K562 (cell line): ENCODE measurements around the gene KSR2. TPM values are rescaled to one million over a fixed set of nuclear protein-coding genes. Genes with fewer than 3 reads are reported as not detected.

Source experiments
- ATAC-seq: fragments of 200-7000 bp; cut with Tn5 transposase; 3 replicates; pipeline ENCODE4 v1.9.1; 2020; ENCODE audit warnings: moderate library complexity
- BruUV-seq: library from RNA; stranded (reverse); fragments of 400-500 nt; replicated peaks from 2 replicates; lab custom pipeline; 2021; lab: Mats Ljungman, UMichigan
- CTCF ChIA-PET: fragments of 300-600 bp; formaldehyde crosslinking; extraction: SDS; loops from one replicate; lab custom pipeline; 2021; ENCODE audit warnings: low intra/inter-chr PET ratio; lab: Yijun Ruan, JAX
- POLR2A ChIA-PET: fragments of 300-600, 350-650 bp; sonication (Branson Sonifier 250); formaldehyde crosslinking; extraction: SDS; loops from one replicate; lab custom pipeline; 2021; ENCODE audit warnings: antibody characterized with exemption, inconsistent platforms; lab: Yijun Ruan, JAX
- DNase-seq, 4 experiments: peaks; one replicate each; pipeline versions ENCODE4 v3.0.0 to v3.0.0-alpha.2; 2011 to 2018; ENCODE audit warnings: low spot score in 3 of 4, mixed read lengths in 3 of 4; ENCODE audit errors: extremely low read depth in 1 of 4
- FAIRE-seq: peaks from 2 replicates; lab custom pipeline; 2011; peaks lifted over from hg19 to GRCh38; lab: Jason Lieb, UNC
- H2AFZ ChIP-seq: 2 replicates; pipeline ENCODE4 v1.6.0; 2011; ENCODE audit warnings: low read depth, low read length, control low read depth, inconsistent platforms
- H3K27ac ChIP-seq: fragments of 200-600 bp; 3 replicates; pipeline ENCODE4 v1.8.0; 2011; ENCODE audit warnings: low read depth, mild to moderate bottlenecking, control low read depth, inconsistent platforms, low read length, moderate library complexity, mixed read lengths; ENCODE audit errors: extremely low read depth
- H3K27me3 ChIP-seq, 2 experiments: fragments of 300-600 bp in 1 of 2; 2 replicates in 1 of 2; 3 replicates in 1 of 2; pipeline versions ENCODE4 v1.6.0 to v1.8.0; 2011; ENCODE audit warnings: inconsistent platforms in 2 of 2, low read length in 2 of 2, mild to moderate bottlenecking in 1 of 2, mixed read lengths in 1 of 2, moderate library complexity in 1 of 2; ENCODE audit not compliant: control insufficient read depth in 2 of 2, insufficient read depth in 2 of 2
- H3K36me3 ChIP-seq: fragments of 300-600 bp; 3 replicates; pipeline ENCODE4 v1.8.0; 2011; ENCODE audit warnings: mild to moderate bottlenecking, low read length, inconsistent platforms; ENCODE audit not compliant: control insufficient read depth, insufficient read depth
- H3K4me1 ChIP-seq, 2 experiments: fragments of 200-600 bp in 1 of 2; replicated peaks in 1 of 2; 2 replicates in 1 of 2; 3 replicates in 1 of 2; pipeline versions ENCODE4 v1.5.1 to v1.8.0; 2011; ENCODE audit warnings: inconsistent platforms in 2 of 2, low read length in 2 of 2, mild to moderate bottlenecking in 1 of 2, mixed read lengths in 1 of 2, moderate library complexity in 1 of 2; ENCODE audit not compliant: control insufficient read depth in 2 of 2, insufficient read depth in 2 of 2
- H3K4me2 ChIP-seq: 2 replicates; pipeline ENCODE4 v1.6.1; 2011; ENCODE audit warnings: low read length, control low read depth, inconsistent platforms, mixed read lengths; ENCODE audit not compliant: insufficient read depth
- H3K4me3 ChIP-seq: fragments of 200-600 bp; sonication (generic), shearing (Covaris generic); 2 replicates; pipeline ENCODE4 v1.5.1; 2016; ENCODE audit warnings: control low read depth, inconsistent platforms
- H3K79me2 ChIP-seq: fragments of 200-600 bp; 3 replicates; pipeline ENCODE4 v1.8.0; 2011; ENCODE audit warnings: low read length, inconsistent platforms; ENCODE audit not compliant: control insufficient read depth, insufficient read depth
- H3K9ac ChIP-seq, 2 experiments: 2 replicates each; pipeline versions ENCODE4 v1.6.0 to v1.6.1; 2011; ENCODE audit warnings: low read depth in 2 of 2, low read length in 2 of 2, control low read depth in 1 of 2, inconsistent platforms in 1 of 2, mild to moderate bottlenecking in 1 of 2, mixed read lengths in 1 of 2; ENCODE audit not compliant: insufficient read depth in 1 of 2
- H3K9me1 ChIP-seq: one replicate; pipeline ENCODE4 v1.6.0; 2011; ENCODE audit warnings: inconsistent platforms, mild to moderate bottlenecking, low read length, moderate library complexity; ENCODE audit not compliant: control insufficient read depth, insufficient read depth
- H3K9me3 ChIP-seq: replicated peaks from 2 replicates; pipeline ENCODE4 v1.5.1; 2011; ENCODE audit warnings: low read depth, low read length, inconsistent platforms; ENCODE audit not compliant: control insufficient read depth, insufficient read depth
- H4K20me1 ChIP-seq: replicated peaks from 2 replicates; pipeline ENCODE4 v1.6.1; 2011; ENCODE audit warnings: low read length, inconsistent platforms, mixed read lengths; ENCODE audit not compliant: control insufficient read depth, insufficient read depth
- BHLHE40 ChIP-seq: IDR thresholded peaks from 2 replicates; pipeline ENCODE4 v1.6.1; 2011; ENCODE audit warnings: low read length, improper control_type of control experiment
- CTBP1 ChIP-seq: fragments of 450-650 bp; IDR thresholded peaks from 2 replicates; pipeline ENCODE4 v1.6.1; 2016; ENCODE audit warnings: borderline replicate concordance
- HDAC3 ChIP-seq: fragments of 450-650 bp; IDR thresholded peaks from 2 replicates; pipeline ENCODE4 v1.6.1; 2018; ENCODE audit warnings: borderline replicate concordance, mild to moderate bottlenecking, moderate library complexity; ENCODE audit not compliant: partially characterized antibody
- JUN ChIP-seq, 2 experiments: sonication (generic) in 1 of 2; formaldehyde crosslinking in 1 of 2; IDR thresholded peaks; 2 replicates each; pipeline versions ENCODE4 v1.6.1 to v1.8.0; 2012 to 2022; ENCODE audit warnings: borderline replicate concordance in 2 of 2, mild to moderate bottlenecking in 2 of 2, improper control_type of control experiment in 1 of 2, low read depth in 1 of 2, low read length in 1 of 2, missing genetic modification reagents in 1 of 2
- KLF13 ChIP-seq: fragments of 450-650 bp; IDR thresholded peaks from 2 replicates; pipeline ENCODE4 v1.6.1; 2016; ENCODE audit warnings: missing genetic modification characterization, low read depth, mild to moderate bottlenecking, missing compliant biosample characterization, moderate library complexity, borderline replicate concordance
- MTA1 ChIP-seq: fragments of 450-650 bp; IDR thresholded peaks from 2 replicates; pipeline ENCODE4 v1.6.1; 2017; ENCODE audit warnings: borderline replicate concordance
- NCOA1 ChIP-seq: fragments of 450-650 bp; IDR thresholded peaks from 2 replicates; pipeline ENCODE4 v1.6.1; 2016; ENCODE audit warnings: low read depth
- POLR2A ChIP-seq: fragments of 450-650 bp; conservative IDR thresholded peaks from 2 replicates; pipeline ENCODE4 v1.6.1; 2016
- POLR2B ChIP-seq: fragments of 450-650 bp; IDR thresholded peaks from 2 replicates; pipeline ENCODE4 v1.6.1; 2018; ENCODE audit warnings: low read depth; ENCODE audit not compliant: partially characterized antibody
- SMARCA5 ChIP-seq: fragments of 450-650 bp; IDR thresholded peaks from 2 replicates; pipeline ENCODE4 v1.6.1; 2016
- U2AF1 ChIP-seq: fragments of 200-400 bp; formaldehyde crosslinking; optimal IDR thresholded peaks from 2 replicates; pipeline ENCODE3; 2017; ENCODE audit warnings: mild to moderate bottlenecking, low read depth, low read length, moderate library complexity
- ZFPM2 ChIP-seq: fragments of 250-450 bp; sonication (Bioruptor Pico); IDR thresholded peaks from 2 replicates; pipeline ENCODE4 v1.5.1; 2022; ENCODE audit warnings: mild to moderate bottlenecking
- ZNF184 ChIP-seq: sonication (generic); formaldehyde crosslinking; IDR thresholded peaks from 2 replicates; pipeline ENCODE4 v1.5.0; 2020; ENCODE audit warnings: missing genetic modification reagents
- WGBS: fragments of 100-300 bp; shearing (Covaris generic); methylation state at CpG from one replicate; pipeline ENCODE4 v1.1.6; 2016; ENCODE audit warnings: low coverage, mixed read lengths; ENCODE audit not compliant: insufficient coverage; ENCODE audit errors: missing lambda C conversion rate; 5-methylcytosine and 5-hydroxymethylcytosine counted together
- in situ Hi-C: fragments of 300-500 bp; cut with MboI; formaldehyde crosslinking; loops from 4 replicates; pipeline ENCODE4 v1.15.0; 2018; ENCODE audit warnings: inconsistent platforms, mixed read lengths
- intact Hi-C: fragments of 100-400 bp; cut with micrococcal nuclease; formaldehyde crosslinking; loops from 2 replicates; pipeline ENCODE4 v1.14.2; 2022
- polyA plus RNA-seq, 8 experiments: library from polyadenylated mRNA; depleted of rRNA in 4 of 8; stranded (reverse) in 5 of 8; unstranded in 3 of 8; fragments of >200 nt; fragmentation: Nextera tagmentation in 2 of 8; fragmentation: Illumina TruSeq in 1 of 8; extraction: Ambion mirVana in 2 of 8; extraction: Trizol in 1 of 8; gene quantifications; 2 replicates each; pipeline versions ENCODE4 v1.2.1 to v1.2.3, GENCODE V29; 2011 to 2014; ENCODE audit warnings: inconsistent platforms in 1 of 8, missing spikeins in 1 of 8
- total RNA-seq, 7 experiments: library from RNA; depleted of rRNA in 6 of 7; stranded (reverse); fragments of >200 nt in 6 of 7; fragmentation: Illumina TruSeq in 2 of 7; extraction: Trizol in 2 of 7; gene quantifications; 2 replicates each; pipeline versions ENCODE4 v1.2.1 to v1.2.3, GENCODE V29; 2011 to 2021; ENCODE audit warnings: low replicate concordance in 1 of 7

Gene KSR2
- total and polyA plus RNA-seq, 9 of the 15 experiments (the other 6 are each of a cell fraction or from before 2014, with no cell fraction given), result not detected

GRCh38 chr12:117545216-117545615, 423.6 kb downstream of the KSR2 start:
- Histone ChIP-seq H3K4me2 (no peak overlapping the region), H3K4me1 (no peaks in the 10 kb centered on the region), H3K4me3 (no peak overlapping the region), H4K20me1 (no peaks in the 10 kb centered on the region), H3K9me3 (no peaks in the 10 kb centered on the region), H3K9me1 (no peaks in the 10 kb centered on the region), H3K27ac (no peak overlapping the region), H3K9ac (no peak overlapping the region), H3K36me3 (no peaks in the 10 kb centered on the region), H3K27me3 (peaks cover 0 to 4% of the 10 kb centered on the region in 2 experiments; a peak in 1 of 5 replicates), H3K79me2 (no peaks in the 10 kb centered on the region), H2AFZ (no peak overlapping the region)
- CTCF ChIA-PET, result no interaction called here
- no peak for FAIRE-seq
- ATAC-seq, result no peak
- intact Hi-C loops, result no loop called here
- 0% methylated on average over 3 of the region's 3 CpGs for WGBS
- TF ChIP-seq CTBP1 (no peak), POLR2A (no peak), BHLHE40 (no peak), POLR2B (no peak), ZFPM2 (CRISPR knock-in tag) (no peak), U2AF1 (no peak), ZNF184 (no peak), SMARCA5 (no peak), HDAC3 (no peak), KLF13 (no peak), NCOA1 (no peak), MTA1 (no peak), JUN (IDR thresholded peaks at IDR 0.05; ENCODE audit: borderline replicate concordance, low read depth, low read length) (no peak), JUN (CRISPR knock-in tag; IDR thresholded peaks at IDR 0.05; ENCODE audit: borderline replicate concordance) (no peak)
- TF ChIP-seq, all 486 proteins: peak for 0
- POLR2A ChIA-PET, result interaction anchor here (1.1 kb wide), 1 partner anchor 21 kb away, joined by 3 read pairs; no protein-coding TSS in a partner anchor
- BruUV-seq, result no TSS peak
- in situ Hi-C loops, result no loop called here
- no peak for DNase-seq
